ENCODE data around the gene ELP2. TPM values are rescaled to one million over a fixed set of nuclear protein-coding genes. Genes with fewer than 3 reads are reported as not detected.

Gene ELP2
- polyA plus RNA-seq, 1 donor from 2014 or later = 83.6 TPM

DNA sequence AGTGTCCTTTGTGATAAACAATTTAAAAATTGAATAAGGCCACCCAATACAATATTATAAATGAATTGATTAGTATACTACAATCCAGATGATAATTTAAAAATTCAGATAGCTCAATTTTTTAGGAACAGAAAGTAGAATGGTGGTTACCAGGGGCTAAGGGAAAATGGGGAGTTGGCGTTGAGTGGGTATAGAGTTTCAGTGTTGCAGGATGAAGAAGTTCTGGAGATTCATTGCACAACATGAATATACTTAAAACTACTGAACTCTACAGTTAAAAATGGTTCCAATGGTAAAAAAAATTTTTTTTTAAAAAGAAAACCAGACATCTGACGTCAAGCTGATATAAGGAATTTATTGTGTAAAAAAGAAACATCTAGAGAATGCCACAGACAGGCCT lies 21.5 kb upstream of the ELP2 start:
- Histone ChIP-seq H3K27ac (ENCODE audit: low read length) (no peak overlapping the region), H3K4me3 (ENCODE audit: low read length) (no peak overlapping the region), H2AFZ (ENCODE audit: low read depth, low read length) (no peak overlapping the region), H3K9me3 (ENCODE audit: low read length) (no peaks in the 10 kb centered on the region), H3K9ac (ENCODE audit: low read length) (no peak overlapping the region), H3K27me3 (ENCODE audit: insufficient read depth, low read depth, low read length) (no peaks in the 10 kb centered on the region), H3K9me2 (ENCODE audit: insufficient read depth, low read length) (no peaks in the 10 kb centered on the region), H4K20me1 (ENCODE audit: insufficient read depth) (no peaks in the 10 kb centered on the region), H3K4me2 (ENCODE audit: low read length) (no peak overlapping the region), H3K36me3 (ENCODE audit: insufficient read depth, low read length) (peaks cover 3% of the 10 kb centered on the region), H3F3A (ENCODE audit: insufficient read depth, low read length, poor library complexity, severe bottlenecking) (no peaks in the 10 kb centered on the region), H3K79me2 (replicated peaks; ENCODE audit: insufficient read depth, low read length) (no peaks in the 10 kb centered on the region)
- no peak for TF ChIP-seq EZH2 (IDR thresholded peaks at IDR 0.05; ENCODE audit: borderline replicate concordance, insufficient read depth, low read length, poor library complexity, severe bottlenecking)
- no peak for TF ChIP-seq EP300 (conservative IDR thresholded peaks at IDR 0.05; ENCODE audit: poor library complexity, severe bottlenecking)
- no peak for TF ChIP-seq RAD21 (conservative IDR thresholded peaks at IDR 0.05)
- no peak for TF ChIP-seq SMC3 (conservative IDR thresholded peaks at IDR 0.05; ENCODE audit: poor library complexity)
- TF ChIP-seq, protein P1, sequence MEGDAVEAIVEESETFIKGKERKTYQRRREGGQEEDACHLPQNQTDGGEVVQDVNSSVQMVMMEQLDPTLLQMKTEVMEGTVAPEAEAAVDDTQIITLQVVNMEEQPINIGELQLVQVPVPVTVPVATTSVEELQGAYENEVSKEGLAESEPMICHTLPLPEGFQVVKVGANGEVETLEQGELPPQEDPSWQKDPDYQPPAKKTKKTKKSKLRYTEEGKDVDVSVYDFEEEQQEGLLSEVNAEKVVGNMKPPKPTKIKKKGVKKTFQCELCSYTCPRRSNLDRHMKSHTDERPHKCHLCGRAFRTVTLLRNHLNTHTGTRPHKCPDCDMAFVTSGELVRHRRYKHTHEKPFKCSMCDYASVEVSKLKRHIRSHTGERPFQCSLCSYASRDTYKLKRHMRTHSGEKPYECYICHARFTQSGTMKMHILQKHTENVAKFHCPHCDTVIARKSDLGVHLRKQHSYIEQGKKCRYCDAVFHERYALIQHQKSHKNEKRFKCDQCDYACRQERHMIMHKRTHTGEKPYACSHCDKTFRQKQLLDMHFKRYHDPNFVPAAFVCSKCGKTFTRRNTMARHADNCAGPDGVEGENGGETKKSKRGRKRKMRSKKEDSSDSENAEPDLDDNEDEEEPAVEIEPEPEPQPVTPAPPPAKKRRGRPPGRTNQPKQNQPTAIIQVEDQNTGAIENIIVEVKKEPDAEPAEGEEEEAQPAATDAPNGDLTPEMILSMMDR (IDR thresholded peaks at IDR 0.05; ENCODE audit: poor library complexity, severe bottlenecking) = no peak
- no peak for TF ChIP-seq TAF1 (IDR thresholded peaks at IDR 0.05; ENCODE audit: low read depth)
- no peak for TF ChIP-seq POLR2AphosphoS5 (IDR thresholded peaks at IDR 0.05)
- TF ChIP-seq MXI1 (conservative IDR thresholded peaks at IDR 0.05; ENCODE audit: poor library complexity, severe bottlenecking) = no peak

DNA sequence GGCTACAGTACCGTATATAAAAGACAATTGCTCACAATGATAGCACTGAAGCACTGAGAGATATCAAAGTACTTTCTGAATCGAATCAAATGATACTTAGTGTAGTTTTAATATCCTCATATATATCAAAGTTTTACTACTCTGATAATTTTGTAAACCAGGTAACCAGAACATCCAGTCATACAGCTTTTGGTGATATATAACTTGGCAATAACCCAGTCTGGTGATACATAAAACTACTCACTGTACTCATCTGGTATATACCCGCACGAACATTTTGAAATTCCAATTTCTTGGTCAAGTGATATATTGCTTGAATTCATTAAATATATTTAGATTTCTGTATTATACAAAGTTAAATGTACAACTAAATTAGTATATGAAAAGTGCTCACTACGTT lies 21.1 kb upstream of the ELP2 start:
- Histone ChIP-seq H4K20me1 (ENCODE audit: insufficient read depth) (no peaks in the 10 kb centered on the region), H3K9me2 (ENCODE audit: insufficient read depth, low read length) (no peaks in the 10 kb centered on the region), H3K9ac (ENCODE audit: low read length) (no peak overlapping the region), H3K79me2 (replicated peaks; ENCODE audit: insufficient read depth, low read length) (no peaks in the 10 kb centered on the region), H3K4me3 (ENCODE audit: low read length) (no peak overlapping the region), H3F3A (ENCODE audit: insufficient read depth, low read length, poor library complexity, severe bottlenecking) (no peaks in the 10 kb centered on the region), H3K9me3 (ENCODE audit: low read length) (no peaks in the 10 kb centered on the region), H3K36me3 (ENCODE audit: insufficient read depth, low read length) (peaks cover 3% of the 10 kb centered on the region), H3K27ac (ENCODE audit: low read length) (no peak overlapping the region), H3K4me2 (ENCODE audit: low read length) (no peak overlapping the region), H3K27me3 (ENCODE audit: insufficient read depth, low read depth, low read length) (no peaks in the 10 kb centered on the region), H2AFZ (ENCODE audit: low read depth, low read length) (no peak overlapping the region)
- TF ChIP-seq POLR2AphosphoS5 (IDR thresholded peaks at IDR 0.05) (no peak), RAD21 (conservative IDR thresholded peaks at IDR 0.05) (no peak), TAF1 (IDR thresholded peaks at IDR 0.05; ENCODE audit: low read depth) (no peak), MXI1 (conservative IDR thresholded peaks at IDR 0.05; ENCODE audit: poor library complexity, severe bottlenecking) (no peak), EP300 (conservative IDR thresholded peaks at IDR 0.05; ENCODE audit: poor library complexity, severe bottlenecking) (no peak), EZH2 (IDR thresholded peaks at IDR 0.05; ENCODE audit: borderline replicate concordance, insufficient read depth, low read length, poor library complexity, severe bottlenecking) (no peak), SMC3 (conservative IDR thresholded peaks at IDR 0.05; ENCODE audit: poor library complexity) (no peak)
- TF ChIP-seq, protein P1 (IDR thresholded peaks at IDR 0.05; ENCODE audit: poor library complexity, severe bottlenecking) = no peak
- TF ChIP-seq, protein P2, sequence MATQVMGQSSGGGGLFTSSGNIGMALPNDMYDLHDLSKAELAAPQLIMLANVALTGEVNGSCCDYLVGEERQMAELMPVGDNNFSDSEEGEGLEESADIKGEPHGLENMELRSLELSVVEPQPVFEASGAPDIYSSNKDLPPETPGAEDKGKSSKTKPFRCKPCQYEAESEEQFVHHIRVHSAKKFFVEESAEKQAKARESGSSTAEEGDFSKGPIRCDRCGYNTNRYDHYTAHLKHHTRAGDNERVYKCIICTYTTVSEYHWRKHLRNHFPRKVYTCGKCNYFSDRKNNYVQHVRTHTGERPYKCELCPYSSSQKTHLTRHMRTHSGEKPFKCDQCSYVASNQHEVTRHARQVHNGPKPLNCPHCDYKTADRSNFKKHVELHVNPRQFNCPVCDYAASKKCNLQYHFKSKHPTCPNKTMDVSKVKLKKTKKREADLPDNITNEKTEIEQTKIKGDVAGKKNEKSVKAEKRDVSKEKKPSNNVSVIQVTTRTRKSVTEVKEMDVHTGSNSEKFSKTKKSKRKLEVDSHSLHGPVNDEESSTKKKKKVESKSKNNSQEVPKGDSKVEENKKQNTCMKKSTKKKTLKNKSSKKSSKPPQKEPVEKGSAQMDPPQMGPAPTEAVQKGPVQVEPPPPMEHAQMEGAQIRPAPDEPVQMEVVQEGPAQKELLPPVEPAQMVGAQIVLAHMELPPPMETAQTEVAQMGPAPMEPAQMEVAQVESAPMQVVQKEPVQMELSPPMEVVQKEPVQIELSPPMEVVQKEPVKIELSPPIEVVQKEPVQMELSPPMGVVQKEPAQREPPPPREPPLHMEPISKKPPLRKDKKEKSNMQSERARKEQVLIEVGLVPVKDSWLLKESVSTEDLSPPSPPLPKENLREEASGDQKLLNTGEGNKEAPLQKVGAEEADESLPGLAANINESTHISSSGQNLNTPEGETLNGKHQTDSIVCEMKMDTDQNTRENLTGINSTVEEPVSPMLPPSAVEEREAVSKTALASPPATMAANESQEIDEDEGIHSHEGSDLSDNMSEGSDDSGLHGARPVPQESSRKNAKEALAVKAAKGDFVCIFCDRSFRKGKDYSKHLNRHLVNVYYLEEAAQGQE (IDR thresholded peaks at IDR 0.05; ENCODE audit: borderline replicate concordance) = no peak

All from neural cell (in vitro differentiated cells).